GM21737 (cell line): ENCODE results near the gene SLC31A1.
"Not testable (repeated sequence)": the region's sequence is repeated elsewhere in the genome, so short reads cannot be mapped to it uniquely, and the experiment has no call there.

Source experiments
- ATAC-seq: cut with Tn5 transposase; IDR thresholded peaks from one replicate; pipeline ENCODE4 v1.9.1; 2021; ENCODE audit warnings: mild to moderate bottlenecking, moderate library complexity; ENCODE audit not compliant: unreplicated experiment

The SLC31A1 gene

DNA sequence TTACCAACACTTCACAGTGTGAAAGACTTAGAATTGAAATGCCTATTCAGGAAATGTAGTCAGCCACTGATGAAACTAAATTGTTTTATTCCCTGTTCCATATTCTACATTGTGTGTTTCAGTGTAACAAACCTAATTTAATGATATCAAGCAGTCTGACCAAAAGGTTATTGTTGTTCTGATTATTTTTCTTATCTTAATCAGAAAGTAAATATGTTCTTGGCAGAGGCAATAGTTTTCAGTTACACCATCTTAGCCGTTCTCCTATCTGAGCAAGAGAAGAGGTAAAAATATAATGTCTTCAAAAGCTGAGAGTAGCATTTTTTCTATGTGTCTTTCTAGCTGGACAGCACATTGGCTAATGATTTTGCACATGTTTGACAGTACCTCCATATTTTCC is 36.9 kb downstream of the SLC31A1 start:
- ATAC-seq = no peak

DNA sequence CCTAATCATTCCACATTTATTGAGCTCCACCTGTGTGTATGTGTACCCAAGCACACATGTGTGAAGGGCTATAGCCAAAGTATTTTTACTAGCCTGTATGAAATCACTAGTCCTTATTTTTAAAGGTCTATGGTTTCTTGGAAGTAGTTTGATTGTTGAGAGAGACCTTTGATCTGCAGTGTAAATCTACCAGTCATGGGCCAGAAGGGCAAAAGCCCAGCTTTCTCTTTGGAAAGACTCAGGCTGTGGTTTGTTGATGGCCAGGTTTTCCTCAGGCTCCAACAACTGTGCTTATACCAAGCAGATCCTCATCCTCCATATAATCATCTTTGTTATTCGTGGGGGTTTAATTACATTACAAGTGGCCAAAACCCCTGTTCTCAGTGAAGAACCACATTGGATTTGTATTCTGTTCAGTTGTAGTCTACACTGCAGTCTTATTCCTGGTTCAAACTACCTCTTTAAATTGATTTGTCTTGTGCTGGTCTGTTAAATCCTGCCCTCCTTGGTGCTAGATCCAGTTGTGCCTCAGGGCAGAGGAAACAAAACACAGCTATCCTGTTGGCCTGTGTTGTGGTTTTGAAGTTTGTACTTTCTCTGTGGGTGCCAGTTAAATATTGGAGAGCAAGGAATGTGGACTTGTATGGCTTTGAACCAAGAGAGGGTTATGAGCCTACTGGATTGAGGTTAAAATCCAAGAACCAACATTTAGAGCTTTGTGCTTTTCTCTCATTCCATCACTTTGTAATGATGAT is 40.8 kb downstream of the SLC31A1 start:
- ATAC-seq = no peak

DNA sequence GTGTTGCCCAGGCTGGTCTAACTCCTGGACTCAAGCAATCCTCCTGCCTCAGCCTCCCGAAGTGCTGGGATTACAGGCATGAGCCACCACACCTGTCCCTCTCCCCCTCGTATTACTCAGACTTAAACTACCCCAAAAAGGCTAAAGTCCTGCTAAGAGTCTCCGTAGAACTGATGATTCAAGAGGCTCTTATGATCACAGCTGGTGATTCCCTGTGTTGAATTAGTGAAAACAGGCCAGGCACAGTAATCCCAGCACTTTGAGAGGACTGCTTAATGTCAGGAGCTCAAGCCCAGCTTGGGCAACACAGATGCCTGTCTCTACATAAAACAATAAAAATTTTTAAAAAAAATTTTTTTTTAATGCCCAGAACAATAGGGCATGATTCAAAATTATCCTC is 44.8 kb downstream of the SLC31A1 start:
- ATAC-seq = no peak

DNA sequence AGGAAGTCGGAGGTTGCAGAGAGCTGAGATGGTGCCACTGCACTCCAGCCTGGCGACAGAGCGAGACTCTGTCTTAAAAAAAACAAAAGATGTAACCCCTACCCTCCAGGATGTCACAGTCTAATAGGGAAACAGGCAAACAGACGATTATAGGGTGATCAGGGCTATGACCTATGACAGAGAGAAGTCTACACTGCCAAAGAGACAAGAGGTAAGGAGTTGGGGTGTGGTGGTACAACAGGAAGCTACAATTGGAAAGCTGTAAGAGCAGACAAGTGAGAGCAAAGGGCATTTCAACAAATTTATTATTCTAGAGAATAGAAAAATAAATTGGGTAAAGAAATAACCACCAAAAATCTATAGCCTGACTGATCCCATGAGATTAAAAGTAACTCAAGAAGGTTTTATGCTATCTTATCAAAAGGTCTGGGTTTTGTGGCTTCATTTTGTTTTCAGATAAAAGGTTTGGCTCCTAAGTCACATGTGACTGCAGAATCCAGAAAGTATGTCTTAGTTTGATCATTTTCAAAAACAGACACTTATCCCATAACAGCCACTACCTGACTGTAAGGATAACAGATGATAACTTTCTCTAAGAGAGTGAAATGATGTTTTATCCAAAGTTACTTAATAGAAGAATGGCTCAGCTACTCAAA is 46.7 kb downstream of the SLC31A1 start:
- no peak for ATAC-seq

DNA sequence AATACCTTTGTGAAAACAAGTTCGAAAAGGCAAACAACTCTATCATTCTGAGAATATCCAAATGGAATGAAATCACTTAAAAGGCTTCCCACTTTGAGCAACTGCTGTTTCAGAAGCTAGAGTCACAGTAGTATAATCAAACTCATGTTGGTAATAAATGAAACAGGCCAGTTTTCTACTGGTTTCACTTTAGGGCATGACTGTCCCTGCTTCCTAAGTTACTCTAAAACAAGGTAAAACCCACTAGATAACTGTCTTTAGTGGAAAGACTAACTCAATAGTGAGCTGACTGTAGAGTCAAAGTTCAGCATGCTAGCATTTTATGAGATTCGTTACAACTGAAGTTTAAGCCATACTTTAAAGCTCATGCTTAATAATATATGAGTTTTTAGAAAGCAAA is 48.0 kb downstream of the SLC31A1 start:
- no peak for ATAC-seq

DNA sequence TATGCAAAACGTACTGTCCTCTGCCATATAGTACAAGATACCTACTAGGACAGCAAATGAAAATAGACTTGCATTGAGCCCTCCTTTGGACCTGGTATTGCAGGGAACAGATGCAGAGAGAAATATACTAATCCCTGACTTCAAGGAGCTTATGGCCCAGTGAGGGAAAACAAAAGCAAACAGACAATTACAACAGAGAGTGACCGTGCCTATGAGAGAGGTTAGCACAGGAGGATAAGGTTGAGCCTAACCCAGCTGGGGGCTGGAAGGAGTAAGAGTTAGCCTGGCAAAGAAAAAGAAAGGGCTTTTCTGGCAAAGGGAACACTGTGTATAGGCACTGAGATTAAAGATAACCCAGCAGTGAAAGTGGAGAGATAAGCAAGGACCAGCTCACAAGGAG is 48.5 kb downstream of the SLC31A1 start:
- ATAC-seq = no peak

DNA sequence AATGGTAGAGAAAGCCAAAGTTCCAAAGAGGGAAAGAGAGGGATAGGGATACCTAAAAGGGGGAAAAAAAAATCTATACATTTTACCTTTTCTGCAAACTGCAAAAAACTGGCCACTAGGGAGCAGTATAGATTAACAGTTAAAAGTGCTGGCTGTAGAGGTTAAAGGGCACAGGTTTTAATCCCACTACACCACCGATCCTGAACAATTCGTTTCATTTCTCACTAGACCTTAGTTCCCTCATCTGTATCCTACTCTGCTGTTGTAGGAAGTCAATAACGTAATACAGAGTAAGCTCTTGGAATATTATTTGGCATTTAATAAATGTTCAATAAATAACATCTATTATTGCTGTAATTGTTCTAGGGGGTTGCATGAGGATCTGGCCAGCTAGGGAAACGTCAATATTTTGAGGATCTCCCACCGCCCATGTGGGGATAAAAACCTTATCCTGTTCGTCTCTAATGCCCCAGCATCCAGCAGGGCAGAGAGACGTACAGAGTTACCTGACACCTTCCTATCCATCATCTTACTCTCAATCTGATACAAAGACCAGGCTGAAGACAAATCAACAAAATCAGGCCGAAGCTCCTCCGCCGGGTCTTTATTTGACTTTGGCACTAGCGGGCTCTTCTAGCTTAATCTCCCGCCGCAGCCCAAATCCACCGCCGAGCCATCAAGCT is 53.3 kb downstream of the SLC31A1 start:
- peak; percentile 6 for ATAC-seq

DNA sequence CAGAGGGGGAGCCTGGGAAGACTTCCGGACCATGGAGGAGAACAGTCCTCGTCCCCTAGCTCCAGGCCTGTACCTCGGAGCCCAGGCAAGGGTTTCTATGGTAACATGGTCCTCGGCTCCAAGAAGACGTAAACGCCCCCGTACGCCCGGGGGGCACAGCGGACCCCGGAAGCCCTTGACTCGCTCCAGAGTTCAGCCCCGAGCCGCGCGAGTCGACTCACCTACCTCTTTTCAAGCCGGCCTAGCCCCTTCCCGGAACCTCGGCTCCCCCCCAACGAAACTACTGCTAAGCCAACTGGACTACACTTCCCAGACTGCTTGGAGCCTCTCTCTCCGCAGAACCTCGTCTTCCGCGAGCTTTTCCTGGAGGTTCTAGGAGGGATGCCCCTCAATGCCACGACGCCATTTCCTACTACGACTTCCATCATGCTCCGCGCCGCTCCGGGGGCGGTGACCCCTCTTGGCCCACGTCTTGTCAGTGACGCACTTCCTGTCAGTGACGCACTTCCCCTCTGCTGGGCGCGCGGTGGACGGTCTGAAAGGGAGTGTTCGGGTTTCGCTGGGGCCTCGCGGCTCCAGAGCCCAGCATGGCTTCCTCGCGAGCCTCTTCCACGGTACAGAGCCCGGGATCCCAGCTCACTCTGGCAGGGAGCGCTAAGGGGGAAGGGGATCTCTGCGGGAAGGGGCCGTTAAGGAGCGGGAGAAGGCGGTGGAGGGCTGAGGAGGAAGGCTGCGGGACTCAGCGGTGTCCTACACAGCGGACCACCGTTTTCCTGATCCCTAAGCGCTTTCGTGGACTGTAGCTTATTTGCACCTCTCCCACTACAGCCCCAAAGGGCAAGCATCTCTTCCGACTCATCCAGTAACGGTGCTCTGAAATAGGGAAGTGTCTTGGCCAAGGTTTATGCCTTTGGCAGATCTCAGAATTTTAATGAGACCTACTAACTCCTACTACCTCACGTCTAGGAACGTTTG is 54.1 kb downstream of the SLC31A1 start, which contains the start of the genes CDC26 and PRPF4:
TSS of gene CDC26 (minus strand) at position 416 of the 975 bp plus-strand sequence. CDS start 3,065 bp downstream, outside the sequence.
TSS of gene PRPF4 (plus strand) at position 502 of the 975 bp plus-strand sequence. CDS start at position 588, 86 bp downstream.
- ATAC-seq = peak; percentile 98

DNA sequence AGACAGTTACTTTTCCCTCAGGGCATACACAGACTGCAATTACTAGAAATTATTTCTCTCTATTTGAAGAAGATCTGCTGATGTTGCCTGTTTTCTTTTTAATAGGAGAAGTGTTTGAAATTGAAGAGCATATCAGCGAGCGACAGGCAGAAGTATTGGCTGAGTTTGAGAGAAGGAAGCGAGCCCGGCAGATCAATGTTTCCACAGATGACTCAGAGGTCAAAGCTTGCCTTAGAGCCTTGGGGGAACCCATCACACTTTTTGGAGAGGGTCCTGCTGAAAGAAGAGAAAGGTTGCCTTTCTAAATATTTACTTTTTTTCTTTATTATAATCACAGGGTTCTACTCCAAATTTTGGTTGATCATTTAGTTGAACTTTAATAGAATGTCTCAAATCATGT is 57.5 kb downstream of the SLC31A1 start:
- ATAC-seq = no peak

DNA sequence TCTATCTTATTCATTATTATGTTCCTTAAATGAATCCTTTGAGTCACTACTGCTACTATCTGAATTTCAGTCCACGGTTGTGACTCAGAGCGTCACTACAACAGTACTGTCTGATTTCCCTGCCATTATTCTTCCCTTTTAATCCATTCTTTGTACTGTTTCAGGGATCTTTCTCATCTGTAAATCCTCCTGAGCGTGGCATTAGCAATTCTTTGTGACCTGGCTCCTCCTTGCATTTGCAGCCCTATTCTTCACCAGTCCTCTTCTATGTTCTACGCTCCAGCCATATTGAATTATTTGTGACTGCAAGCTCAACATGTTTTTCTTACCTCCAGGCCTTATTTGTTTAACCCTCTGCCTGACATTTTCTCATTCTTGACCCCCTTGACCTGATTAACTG is 60.0 kb downstream of the SLC31A1 start:
- no peak for ATAC-seq

DNA sequence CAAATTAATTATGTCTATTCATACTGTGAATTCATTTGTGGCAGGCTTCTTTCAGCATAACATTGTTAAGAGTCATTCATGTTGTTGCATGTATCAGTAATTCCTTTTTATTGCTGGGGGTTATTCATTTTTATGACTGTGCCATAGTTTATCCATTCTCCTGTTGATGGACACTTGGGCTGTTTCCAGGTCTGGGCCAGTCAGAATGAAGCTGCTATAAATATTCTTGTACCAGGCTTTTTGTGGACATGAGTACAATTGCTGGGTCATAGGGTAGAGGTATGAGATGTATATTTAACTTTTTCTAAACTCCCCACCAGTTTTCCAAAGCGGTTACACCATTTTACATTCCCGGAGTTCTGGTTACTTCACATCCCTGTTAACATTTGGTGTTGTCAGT is 67.7 kb downstream of the SLC31A1 start:
- ATAC-seq = no peak

DNA sequence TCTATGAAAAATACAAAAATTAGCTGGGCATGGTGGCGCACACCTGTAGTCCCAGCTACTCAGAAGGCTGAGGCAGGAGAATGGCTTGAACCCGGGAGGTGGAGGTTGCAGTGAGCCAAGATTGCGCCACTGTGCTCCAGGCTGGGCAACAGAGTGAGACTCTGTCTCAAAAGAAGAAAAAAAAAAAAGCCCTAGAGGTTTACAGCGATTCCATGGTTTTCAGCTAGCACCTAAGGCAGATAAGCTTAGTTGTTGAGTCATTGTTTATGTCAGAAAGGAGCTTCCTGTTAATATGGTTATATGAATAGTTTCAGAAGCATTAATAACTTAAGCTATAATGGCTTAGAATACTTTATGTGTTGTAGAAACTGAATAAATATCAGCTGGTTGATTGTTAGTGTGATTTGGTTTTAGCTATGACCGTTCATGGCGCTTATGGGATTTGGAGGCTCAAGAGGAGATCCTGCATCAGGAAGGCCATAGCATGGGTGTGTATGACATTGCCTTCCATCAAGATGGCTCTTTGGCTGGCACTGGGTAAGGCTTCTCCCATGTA is 68.8 kb downstream of the SLC31A1 start:
- ATAC-seq = no peak

DNA sequence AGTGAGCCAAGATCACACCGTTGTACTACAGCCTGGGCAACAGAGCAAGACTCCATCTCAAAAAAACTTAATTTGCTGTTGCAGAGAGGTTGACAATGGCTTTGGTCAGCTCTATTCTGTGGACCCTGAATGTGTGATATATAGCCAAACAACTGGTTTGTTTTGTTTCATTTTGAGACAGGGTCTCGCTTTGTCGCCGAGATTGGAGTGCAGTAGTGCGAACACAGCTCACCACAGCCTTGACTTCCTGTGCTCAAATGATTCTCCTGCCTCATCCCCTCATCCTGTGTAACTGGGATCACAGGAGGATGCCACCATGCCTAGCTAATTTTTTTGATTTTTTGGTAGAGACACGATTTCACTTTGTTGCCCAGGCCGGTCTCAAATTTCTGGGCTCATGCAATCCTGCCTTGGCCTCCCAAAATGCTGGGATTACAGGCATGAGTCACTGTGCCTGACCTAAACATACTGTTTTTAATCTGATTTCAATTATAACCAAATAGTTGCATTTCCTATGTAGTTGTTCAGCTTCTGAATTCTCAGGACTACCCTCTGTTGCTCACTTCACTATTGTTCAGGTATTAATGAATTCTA is 72.0 kb downstream of the SLC31A1 start:
- no peak for ATAC-seq

DNA sequence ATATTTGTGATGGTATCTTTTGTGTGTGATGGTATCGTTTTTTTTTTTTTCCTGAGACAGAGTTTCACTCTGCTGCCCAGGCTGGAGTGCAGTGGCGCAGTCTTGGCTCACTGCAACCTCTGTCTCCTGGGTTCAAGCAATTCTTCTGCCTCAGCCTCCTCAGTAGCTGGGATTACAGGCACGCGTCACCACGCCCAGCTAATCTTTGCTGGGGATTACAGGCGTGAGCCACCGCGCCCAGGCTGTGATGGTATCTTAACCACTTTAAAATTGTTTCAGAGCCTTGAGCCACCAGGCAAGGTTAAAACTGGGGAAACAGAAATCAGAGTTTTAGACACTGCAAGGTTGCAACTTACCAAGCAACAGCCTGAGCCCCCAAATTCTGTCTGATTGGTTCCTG is 74.9 kb downstream of the SLC31A1 start:
- ATAC-seq = not testable (repeated sequence)

DNA sequence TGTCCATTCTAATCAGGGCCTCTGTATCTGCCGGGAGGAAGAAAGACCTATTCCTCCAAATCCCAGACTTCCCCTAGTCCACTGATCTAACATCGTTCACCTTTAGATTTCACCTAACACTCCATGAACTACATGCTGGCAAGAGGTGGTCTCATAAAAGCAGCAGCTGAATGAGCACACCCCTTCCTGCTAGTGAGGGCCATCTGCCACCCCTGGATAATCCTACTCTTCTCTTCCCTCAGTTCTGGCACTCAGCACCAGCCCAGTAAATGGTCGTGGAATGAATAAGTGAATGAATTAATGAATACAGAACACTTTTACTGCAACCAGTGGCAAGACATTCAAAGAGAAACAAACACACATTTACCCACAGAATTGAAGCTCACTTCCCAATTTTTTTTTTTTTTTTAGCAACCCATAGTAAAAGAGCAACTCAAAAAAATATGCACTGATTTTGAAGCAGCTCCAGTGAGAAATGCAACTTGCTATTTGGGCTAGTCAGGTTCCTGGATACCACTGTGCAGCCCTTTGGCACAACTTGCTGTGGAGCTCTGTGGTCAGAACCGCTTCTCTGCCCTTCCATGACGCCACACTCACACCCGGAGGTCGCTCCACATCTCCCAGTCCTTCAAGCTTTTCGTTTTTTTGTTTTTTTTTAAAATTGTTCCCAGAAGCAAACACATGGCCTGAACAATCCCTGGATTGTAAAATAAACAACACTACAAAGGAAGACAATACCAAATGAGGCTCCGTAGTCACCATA is 75.6 kb downstream of the SLC31A1 start:
- no peak for ATAC-seq

DNA sequence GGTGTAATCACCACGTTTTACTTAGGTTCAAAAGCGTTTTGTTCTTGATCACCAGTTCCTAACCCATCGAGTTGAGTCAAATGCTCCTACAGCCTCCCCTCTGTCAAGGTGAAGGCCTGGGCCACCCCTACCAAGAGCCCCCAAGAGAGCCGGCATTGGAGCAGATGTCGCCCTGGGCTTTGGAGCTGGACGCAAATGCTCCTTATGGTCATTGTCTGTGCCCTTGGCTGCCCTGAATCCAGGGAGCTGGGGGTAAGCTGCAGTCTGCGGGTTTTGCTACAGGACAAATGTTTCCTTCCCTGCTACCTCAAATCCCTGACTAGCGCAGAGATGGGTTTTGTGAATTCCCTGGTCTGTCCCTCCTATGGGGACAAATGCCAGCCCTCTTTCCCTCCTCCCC is 77.0 kb downstream of the SLC31A1 start:
- ATAC-seq = no peak

DNA sequence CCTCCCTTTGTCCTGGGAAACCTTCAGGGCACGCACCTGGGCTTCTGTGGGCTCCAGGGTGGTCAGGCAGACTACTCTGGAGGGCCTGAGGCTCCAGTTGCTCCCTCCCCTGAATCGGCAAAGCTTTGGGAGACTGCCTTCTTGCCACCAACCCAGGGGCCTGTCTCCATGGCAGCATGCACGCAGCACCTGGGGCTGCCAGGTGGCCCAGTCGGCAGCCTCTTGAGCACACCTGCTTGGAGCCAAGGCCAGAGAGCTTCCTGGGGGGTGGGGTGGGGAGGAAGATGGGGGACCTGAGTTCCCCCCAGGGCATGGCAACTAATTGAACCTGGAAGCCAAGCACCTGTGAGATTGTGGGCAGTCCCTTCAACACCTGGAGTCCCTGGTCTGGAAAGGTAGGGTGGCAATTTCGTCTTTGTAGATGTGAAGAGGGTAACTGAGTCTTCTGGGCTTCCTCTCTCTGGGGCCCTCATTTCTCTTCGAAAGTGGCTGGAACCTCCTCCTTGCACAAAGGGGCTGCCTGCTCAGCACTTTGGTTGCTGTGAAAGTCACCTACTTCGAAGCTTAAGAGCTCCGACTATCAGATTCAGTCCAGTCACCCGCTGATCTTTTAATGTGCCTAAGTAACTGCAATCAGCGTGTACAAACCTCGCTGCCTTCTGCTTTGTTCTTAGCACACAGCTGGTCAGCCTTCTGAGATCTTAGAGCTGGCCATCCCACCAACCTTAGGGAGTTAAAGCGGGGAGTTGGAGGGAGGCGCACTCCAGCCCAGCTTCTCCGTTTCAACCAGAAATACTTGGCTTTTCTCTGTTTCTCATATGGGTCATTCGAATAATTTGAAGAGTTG is 77.8 kb downstream of the SLC31A1 start:
- ATAC-seq = no peak

DNA sequence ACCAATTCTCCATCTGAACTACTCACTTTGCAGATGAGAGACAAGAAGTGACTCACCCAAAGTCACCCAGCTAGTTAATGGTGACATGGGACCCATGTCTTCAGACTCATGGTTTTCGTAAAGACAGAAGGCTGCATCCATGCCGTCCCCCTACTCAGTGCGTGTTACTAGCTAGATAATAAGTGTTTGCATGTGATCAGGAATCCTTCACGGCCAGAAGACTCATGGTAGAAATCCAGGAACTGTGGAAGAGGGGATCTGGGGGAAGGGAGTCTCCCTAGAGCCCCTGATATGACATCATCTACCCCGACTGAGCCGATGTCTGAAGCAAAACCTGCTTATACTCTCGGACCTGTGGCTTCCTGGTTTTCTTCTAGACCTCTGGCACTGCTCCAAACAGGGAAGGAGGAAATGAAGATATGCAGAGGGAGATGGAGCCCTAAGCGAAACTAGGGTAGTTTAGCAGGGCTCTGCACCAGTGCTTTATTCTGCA is 78.5 kb downstream of the SLC31A1 start:
- no peak for ATAC-seq
